Putamen (tissue), 1 donor: Measurements from ENCODE around the gene KCNQ1OT1.

Experiments
- DNase-seq: peaks from one replicate; pipeline ENCODE4 v3.0.0-alpha.2; 2016; ENCODE audit warnings: low spot score

Gene KCNQ1OT1

GRCh38 chr11:2593393-2593950, 106.3 kb downstream of the KCNQ1OT1 start:
- DNase-seq: no peak

- DNase-seq: no peak
Observed at GRCh38 chr11:2592559-2593392, 107.0 kb downstream of the KCNQ1OT1 start.

DNA sequence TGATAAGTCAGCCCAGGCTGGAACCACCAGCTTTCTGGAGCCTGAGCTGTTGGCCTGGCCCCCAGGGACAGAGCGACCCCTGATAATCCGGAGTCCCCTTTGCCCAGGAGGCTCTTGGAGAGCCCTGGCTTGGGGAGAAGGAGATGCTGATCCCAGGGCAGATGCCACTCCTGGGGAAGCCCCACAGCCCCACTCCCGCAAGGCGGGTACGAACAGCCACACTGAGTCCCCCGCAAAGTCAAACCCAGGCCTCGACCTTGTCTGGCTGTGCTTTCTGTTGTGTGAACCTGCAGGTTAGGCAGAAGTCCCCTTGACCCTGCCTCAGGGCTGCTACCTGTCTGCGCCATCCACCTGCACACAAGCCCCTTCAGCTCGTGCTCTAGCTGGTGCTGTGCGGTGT, 108.0 kb downstream of the KCNQ1OT1 start:
- no peak for DNase-seq

GRCh38 chr11:2590965-2591754, 108.6 kb downstream of the KCNQ1OT1 start:
- peak; percentile 84 for DNase-seq

GRCh38 chr11:2590131-2590964, 109.4 kb downstream of the KCNQ1OT1 start:
- DNase-seq: no peak

GRCh38 chr11:2589538-2589934, 110.3 kb downstream of the KCNQ1OT1 start:
- DNase-seq: no peak

- no peak for DNase-seq
Observed at GRCh38 chr11:2588809-2589537, 110.8 kb downstream of the KCNQ1OT1 start.

DNA sequence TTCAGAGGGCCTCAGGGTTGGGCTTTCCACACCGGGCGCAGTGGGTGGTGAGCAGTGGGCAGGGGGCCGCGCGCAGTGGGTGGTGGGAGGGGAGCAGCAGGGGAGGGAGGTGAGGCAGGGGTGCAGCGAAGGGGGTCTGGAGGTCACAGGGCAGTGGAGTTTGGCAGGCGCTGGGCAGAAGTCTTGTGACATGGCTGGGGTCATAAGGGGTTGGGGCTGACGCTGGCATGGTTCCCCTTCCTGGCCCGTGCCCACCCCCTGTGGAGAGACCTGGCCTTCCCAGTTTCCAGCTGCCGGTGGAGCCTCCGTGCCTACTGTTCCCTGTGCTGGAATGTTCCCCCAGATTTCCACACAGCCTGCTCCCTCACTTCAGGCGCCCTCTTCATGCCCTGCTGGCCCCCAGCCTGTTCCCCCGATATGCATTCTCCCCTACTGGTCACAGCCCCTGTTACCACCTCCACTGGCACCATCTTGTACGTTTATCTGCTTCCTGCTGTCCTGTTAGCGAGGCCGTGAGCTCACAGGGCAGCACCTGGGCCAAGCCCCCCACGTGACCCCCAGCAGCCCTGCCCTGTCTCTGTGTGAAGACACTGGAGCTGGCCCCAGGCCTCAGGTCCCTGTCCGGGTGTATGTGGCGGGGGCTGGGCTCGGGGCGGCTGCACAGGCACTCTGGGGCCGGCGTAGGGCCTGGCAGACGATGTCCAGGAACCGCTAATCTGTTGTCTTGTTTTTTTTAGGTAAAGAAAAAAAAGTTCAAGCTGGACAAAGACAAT, 111.6 kb downstream of the KCNQ1OT1 start:
- no peak for DNase-seq

DNA sequence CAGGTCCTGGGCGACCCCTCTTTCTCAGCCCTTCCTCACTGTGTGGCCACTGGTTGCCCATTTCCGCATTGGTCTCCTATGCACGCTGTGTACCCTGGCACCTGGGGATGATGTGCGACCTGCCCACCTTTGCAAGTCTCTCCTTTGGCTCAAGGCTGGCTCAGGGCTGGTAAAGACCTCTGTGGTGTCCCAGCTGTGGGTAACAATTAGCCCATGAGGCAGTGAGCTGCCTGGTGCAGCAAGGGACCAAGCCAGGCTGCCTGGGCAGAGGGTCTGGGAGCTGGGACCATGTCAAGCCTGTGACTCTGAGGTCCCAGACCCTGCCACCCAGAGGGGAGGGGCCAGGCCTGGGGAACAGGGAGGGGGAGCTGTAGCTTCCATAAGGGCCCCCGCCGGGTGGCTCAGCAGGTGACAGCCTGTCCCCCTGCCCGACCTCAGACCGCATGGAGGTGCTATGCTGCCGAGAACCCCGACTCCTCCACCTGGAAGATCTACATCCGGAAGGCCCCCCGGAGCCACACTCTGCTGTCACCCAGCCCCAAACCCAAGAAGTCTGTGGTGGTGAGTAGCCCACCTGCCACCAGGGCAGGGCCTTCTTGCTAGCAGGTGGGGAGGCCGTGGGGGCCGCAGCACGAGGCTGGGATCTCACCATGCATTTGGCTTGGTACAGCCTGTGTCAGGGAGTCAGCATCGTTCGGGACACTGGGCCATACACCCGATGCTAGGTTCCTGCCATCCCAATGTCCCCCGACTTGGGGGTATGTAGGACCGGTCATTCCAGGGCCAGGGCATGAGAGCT, 112.5 kb downstream of the KCNQ1OT1 start:
- no peak for DNase-seq

- DNase-seq: no peak
Observed at GRCh38 chr11:2586793-2587131, 113.0 kb downstream of the KCNQ1OT1 start.

- DNase-seq: no peak
Observed at GRCh38 chr11:2586087-2586792, 113.6 kb downstream of the KCNQ1OT1 start.

- no peak for DNase-seq
Observed at GRCh38 chr11:2585566-2586086, 114.2 kb downstream of the KCNQ1OT1 start.

DNA sequence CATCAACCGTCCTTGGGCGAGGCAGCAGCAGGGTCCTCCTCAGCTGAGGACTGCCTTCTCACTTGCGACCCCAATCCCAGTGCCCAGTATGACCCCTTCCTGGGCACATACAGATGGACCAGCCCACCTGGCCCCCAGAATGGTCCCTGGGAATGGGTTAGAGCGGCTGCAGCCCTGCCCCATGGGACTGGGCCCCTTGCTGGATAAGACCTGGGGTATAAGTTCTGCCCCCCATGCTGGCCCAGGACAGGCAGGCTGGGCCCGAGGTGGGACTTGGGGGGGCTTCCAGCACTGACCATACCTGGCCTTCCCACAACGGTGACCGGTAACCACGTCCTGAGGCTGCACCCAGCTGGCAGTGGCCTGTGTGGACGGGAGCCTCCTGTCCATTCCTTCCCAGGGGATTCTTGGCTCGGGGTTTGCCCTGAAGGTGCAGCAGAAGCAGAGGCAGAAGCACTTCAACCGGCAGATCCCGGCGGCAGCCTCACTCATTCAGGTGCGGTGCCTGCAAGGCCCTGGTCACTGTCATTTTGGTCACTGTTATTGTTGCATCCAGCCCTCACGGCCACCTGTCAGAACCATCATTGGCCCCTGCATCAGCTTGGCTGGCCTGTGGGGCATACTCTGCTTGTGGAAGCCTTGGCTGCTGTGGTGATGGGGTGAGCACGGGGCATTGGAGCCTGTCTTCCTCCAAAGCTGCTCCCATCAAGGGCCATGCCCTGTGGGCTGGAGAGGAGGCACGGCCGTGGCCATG, 114.8 kb downstream of the KCNQ1OT1 start:
- DNase-seq: no peak

DNA sequence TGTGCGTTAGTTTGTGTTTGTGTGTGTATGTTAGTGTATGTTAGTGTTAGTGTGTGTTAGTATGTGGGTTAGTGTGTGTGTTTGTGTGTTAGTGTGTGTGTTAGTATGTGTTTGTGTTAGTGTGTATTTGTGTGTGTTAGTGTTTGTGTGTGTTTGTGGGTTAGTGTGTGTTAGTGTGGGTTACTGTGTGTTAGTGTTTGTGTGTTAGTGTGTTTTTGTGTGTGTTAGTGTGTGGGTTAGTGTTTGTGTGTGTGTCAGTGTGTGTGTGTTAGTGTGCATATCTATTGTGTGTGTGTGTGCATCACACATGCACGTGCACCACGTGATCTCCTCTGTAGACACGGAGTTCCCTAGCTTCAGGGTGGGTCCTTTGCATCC, 115.4 kb downstream of the KCNQ1OT1 start:
- DNase-seq: no peak

- no peak for DNase-seq
Observed at GRCh38 chr11:2583605-2583958, 116.2 kb downstream of the KCNQ1OT1 start.

- DNase-seq: no peak
Observed at GRCh38 chr11:2582946-2583604, 116.7 kb downstream of the KCNQ1OT1 start.

- no peak for DNase-seq
Observed at GRCh38 chr11:2582351-2582945, 117.3 kb downstream of the KCNQ1OT1 start.
